ENCODE results near the gene FXR1.
"Not testable (repeated sequence)": the region's sequence is repeated elsewhere in the genome, so short reads cannot be mapped to it uniquely, and the experiment has no call there.

The FXR1 gene

GRCh38 chr3:180940826-180941225 is 28.4 kb downstream of the FXR1 start:
- DNase-seq = no peak

- DNase-seq = peak; percentile 4
These were observed 35.4 kb downstream of the FXR1 start for GRCh38 chr3:180947761-180948390.

- DNase-seq = no peak
These were observed 47.2 kb downstream of the FXR1 start for GRCh38 chr3:180959691-180960090.

DNA sequence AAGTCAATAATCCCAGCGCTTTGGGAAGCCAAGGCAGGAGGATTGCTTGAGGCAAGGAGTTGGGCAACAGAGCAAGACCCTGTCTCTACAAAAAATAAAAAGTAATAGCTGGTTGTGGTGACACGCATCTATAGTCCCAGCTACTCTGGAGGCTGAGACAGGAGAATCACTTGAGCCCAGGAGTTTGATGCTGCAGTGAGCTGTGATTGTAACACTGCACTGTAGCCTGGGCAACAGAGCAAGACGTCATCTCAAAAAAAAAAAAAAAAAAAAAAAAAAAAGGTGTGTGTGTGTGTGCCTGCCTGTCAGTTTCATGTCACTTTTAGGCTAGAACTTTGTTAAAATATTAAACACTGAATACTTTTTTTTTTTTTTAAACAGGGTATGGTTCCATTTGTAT is 48.6 kb downstream of the FXR1 start:
- DNase-seq = no peak

- DNase-seq = no peak
These were observed 49.1 kb downstream of the FXR1 start for GRCh38 chr3:180961552-180961951.

DNA sequence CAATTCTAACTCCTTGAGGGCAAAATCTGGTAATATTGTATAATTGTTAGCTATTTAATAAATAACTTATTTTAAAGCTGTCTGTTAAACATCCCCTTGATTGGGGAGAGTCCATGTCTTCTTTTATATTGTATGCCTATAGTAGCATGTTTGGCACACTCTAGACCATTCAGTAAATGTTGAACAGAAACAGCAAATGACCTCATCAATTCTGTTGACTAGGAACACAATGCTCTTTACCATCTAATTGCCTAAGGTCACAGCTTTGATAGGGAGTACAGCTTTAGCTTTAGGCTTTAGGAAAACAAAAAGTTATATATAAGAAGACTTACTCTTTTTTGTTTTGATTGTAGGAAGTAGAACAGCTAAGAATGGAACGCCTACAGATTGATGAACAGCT is 50.1 kb downstream of the FXR1 start:
- no peak for DNase-seq

- DNase-seq = no peak
These were observed 58.5 kb downstream of the FXR1 start for GRCh38 chr3:180970931-180971330.

DNA sequence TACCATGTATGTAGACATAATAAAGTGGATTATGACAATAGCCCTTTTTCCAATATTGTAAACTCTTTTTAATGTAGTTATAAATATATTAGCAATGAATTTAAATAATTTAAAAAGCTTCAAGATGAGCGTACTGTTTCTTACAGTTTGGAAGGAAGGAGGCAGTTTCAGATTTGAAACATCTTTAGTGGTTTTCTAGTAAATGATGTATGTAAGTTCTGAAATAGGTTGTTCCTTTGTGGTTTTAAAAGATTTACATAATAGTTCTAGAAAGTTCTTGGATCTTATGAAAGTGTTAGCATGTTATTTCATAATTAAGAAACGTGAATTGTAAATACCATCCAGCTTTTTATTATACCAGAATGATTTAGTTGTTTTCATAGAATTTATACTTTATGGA is 61.1 kb downstream of the FXR1 start:
- no peak for DNase-seq

- no peak for DNase-seq
These were observed 61.8 kb downstream of the FXR1 start for GRCh38 chr3:180974286-180974685.

GRCh38 chr3:180977498-180977897 is 65.0 kb downstream of the FXR1 start:
- no peak for DNase-seq

GRCh38 chr3:180979961-180980360 is 67.5 kb downstream of the FXR1 start:
- DNase-seq = no peak

- no peak for DNase-seq
These were observed 68.1 kb downstream of the FXR1 start for GRCh38 chr3:180980611-180981010.

- DNase-seq = no peak
These were observed 69.4 kb downstream of the FXR1 start for GRCh38 chr3:180981912-180982311.

DNA sequence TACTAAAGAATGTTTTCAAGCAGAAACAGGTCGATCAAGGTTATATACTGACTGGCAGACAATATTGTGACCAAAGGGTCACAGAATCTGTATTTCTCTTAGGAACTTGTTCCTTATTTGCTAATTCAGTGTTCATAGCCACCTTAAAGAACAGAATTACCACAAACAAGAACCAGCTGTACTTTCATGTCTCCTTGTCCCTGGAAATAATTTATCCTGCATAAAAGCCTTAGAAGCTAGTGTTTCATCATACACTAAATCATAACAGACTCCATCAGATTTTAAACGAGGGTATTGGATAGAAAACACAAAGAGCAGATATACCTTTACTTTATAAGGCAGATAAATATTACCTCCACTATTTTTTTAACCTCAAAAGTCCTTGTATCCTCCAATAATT is 70.7 kb downstream of the FXR1 start:
- DNase-seq = no peak

GRCh38 chr3:180986366-180986765 is 73.9 kb downstream of the FXR1 start:
- DNase-seq = not testable (repeated sequence)

- DNase-seq = no peak
These were observed 74.9 kb downstream of the FXR1 start for GRCh38 chr3:180987344-180987743.

- peak; percentile 96 for DNase-seq
These were observed 77.1 kb downstream of the FXR1 start, which contains the start of gene DNAJC19 for GRCh38 chr3:180989291-180990163. Gene DNAJC19 (minus strand): TSS chr3:180989736. CDS start chr3:180989602, 134 bp downstream.

DNA sequence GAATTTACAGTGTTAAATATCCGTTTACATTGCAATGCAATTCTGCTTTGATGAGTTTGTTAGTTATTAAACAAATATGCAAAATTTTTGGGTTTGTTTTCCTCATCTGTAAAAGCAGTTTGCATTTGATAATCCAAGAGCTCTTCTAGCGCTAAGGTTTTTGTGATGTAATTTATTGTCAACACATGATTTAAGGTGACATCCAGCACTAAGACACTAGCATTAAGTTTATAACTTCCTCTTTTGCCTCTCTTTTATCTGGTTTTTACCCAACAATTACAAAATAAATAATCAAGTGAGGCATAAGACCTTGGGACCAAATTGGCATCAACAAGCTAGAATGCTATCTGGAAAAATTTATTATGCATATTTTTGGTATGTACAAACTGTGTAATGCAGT is 78.0 kb downstream of the FXR1 start:
- no peak for DNase-seq

DNA sequence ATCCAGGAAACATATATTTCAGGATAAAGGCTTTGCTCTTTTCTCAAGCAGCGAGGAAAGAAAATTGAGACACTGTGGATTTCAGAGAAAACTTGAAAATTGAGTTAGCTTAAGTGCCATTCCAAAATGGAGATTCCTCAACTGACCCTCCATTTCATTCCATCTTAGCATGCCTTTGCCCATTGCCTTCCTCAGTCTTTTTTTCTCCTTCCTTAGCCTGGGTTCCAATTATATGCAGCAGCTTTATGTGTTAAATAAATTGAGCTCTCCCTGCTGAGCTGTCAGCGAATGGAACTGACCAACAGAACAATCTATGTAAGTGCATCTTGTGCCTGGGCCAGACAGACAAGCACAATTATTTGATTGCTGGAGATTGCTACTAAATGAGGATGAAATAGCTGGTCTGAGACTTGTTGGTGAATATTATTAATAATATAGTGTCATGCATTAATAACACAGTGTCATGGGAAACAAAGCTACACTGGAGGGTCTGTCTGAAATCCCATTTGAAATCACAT is 84.0 kb downstream of the FXR1 start:
- DNase-seq = no peak

GRCh38 chr3:181002331-181002730 is 89.9 kb downstream of the FXR1 start:
- not testable (repeated sequence) for DNase-seq

DNA sequence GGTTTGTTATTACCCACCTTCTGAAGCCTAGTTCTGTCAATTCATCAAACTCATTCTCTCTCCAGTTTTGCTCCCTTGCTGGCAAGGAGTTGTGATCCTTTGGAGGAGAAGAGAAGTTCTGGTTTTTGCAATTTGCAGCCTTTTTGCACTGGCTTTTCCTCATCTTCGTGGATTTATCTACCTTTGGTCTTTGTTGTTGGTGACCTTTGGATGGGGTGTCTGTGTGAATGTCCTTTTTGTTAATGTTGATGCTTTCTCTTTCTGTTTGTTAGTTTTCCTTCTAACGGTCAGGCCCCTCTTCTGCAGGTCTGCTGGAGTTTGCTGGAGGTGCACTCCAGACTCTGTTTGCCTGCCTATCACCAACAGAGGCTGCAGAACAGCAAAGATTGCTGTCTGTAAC is 91.0 kb downstream of the FXR1 start:
- DNase-seq = not testable (repeated sequence)

DNA sequence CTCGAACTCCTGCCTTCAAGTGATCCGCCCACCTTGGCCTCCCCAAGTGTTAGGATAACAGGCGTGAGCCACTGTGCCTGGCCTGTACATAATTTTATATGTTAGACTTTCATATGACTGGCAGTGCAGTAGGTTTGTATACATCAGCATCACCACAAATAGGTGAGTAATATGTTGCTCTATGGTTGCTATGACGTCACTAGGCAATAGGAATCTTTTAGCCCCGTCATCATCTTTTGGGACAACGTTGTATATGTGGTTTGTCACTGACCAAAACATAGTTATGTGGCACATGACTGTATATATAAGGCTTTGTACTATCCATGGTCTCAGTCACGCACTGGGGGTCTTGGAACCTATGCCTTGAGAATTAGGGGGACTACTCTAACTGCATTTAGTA is 94.1 kb downstream of the FXR1 start:
- DNase-seq = no peak

- DNase-seq = no peak
These were observed 94.8 kb downstream of the FXR1 start for GRCh38 chr3:181007262-181007661.

DNA sequence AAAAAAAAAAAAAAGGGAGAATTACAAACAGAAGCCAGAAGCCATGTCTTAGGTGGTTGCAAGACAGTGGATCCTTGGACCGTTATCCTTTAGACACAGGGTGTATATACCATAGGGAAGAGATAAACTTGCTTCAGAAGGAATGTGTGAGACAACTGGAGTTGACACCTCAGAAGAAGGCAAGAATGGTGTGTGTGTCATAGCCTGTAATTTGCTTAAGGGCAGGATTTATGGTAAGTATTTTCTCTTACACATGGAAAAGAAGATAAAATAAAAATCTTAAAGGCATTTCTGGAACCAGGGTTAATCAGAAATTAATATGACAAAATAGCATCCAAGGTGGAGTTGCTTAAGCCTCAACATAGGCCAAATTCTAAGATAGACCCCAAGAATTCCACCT is 96.3 kb downstream of the FXR1 start:
- no peak for DNase-seq
